Measurements from ENCODE around the gene TMED9.

- TF ChIP-seq CSDC2 (CRISPR knock-in tag; IDR thresholded peaks at IDR 0.05) (no peak), CREB5 (CRISPR knock-in tag; IDR thresholded peaks at IDR 0.05; ENCODE audit: low read depth) (no peak), POU6F1 (CRISPR knock-in tag; IDR thresholded peaks at IDR 0.05; ENCODE audit: borderline replicate concordance, low read depth) (no peak), ZFP3 (CRISPR knock-in tag; IDR thresholded peaks at IDR 0.05) (no peak), GLIS3 (CRISPR knock-in tag; IDR thresholded peaks at IDR 0.05) (no peak), TOX (CRISPR knock-in tag; IDR thresholded peaks at IDR 0.05; ENCODE audit: borderline replicate concordance) (no peak), ZNF565 (CRISPR knock-in tag; conservative IDR thresholded peaks at IDR 0.05; ENCODE audit: low read depth) (no peak), CSRNP3 (CRISPR knock-in tag; IDR thresholded peaks at IDR 0.05) (no peak), RARB (CRISPR knock-in tag; IDR thresholded peaks at IDR 0.05) (no peak), ZNF70 (CRISPR knock-in tag; IDR thresholded peaks at IDR 0.05) (no peak)
- TF ChIP-seq, protein P1, sequence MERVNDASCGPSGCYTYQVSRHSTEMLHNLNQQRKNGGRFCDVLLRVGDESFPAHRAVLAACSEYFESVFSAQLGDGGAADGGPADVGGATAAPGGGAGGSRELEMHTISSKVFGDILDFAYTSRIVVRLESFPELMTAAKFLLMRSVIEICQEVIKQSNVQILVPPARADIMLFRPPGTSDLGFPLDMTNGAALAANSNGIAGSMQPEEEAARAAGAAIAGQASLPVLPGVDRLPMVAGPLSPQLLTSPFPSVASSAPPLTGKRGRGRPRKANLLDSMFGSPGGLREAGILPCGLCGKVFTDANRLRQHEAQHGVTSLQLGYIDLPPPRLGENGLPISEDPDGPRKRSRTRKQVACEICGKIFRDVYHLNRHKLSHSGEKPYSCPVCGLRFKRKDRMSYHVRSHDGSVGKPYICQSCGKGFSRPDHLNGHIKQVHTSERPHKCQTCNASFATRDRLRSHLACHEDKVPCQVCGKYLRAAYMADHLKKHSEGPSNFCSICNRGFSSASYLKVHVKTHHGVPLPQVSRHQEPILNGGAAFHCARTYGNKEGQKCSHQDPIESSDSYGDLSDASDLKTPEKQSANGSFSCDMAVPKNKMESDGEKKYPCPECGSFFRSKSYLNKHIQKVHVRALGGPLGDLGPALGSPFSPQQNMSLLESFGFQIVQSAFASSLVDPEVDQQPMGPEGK (CRISPR knock-in tag; IDR thresholded peaks at IDR 0.05; ENCODE audit: borderline replicate concordance), result no peak
Observed at GRCh38 chr5:177553671-177554429, 38.2 kb upstream of the TMED9 start.

Measured in SK-N-SH treated with all-trans-retinoic acid at 6 μM for 48 hours (cell line).